Naive thymus-derived CD4-positive, alpha-beta T cell (primary cell): ENCODE results near the gene TCP11. TPM values are rescaled to one million over a fixed set of nuclear protein-coding genes. Genes with fewer than 3 reads are reported as not detected.

Experiments used
- ATAC-seq: fragments of 150-1000 bp; cut with Tn5 transposase; 2 replicates; pipeline ENCODE4 v1.10.0; 2021; ENCODE audit warnings: mild to moderate bottlenecking, moderate library complexity
- CTCF ChIA-PET: fragments of 350-600 bp; sonication (Branson Sonifier 250); formaldehyde crosslinking; loops from one replicate; lab custom pipeline; 2021; ENCODE audit warnings: antibody characterized with exemption; lab: Charles Lee
- POLR2A ChIA-PET: fragments of 350-600 bp; sonication (Branson Sonifier 250); formaldehyde crosslinking; loops from one replicate; lab custom pipeline; 2021; ENCODE audit warnings: antibody characterized with exemption, inconsistent platforms; lab: Charles Lee
- DNase-seq, 9 donors: peaks; one replicate each; pipeline versions ENCODE4 v3.0.0 to v3.0.0-alpha.2; 2020 to 2022; ENCODE audit warnings: mixed read lengths in 1 of 9
- H3K27ac ChIP-seq: one replicate; pipeline ENCODE4 v1.7.0; 2013; ENCODE audit warnings: mild to moderate bottlenecking, low read depth, low read length, moderate library complexity
- H3K27me3 ChIP-seq, 2 donors: one replicate each; pipeline ENCODE4 v1.7.0; 2013; ENCODE audit warnings: low read length in 2 of 2, mild to moderate bottlenecking in 2 of 2, moderate library complexity in 2 of 2; ENCODE audit not compliant: control insufficient read depth in 2 of 2, insufficient read depth in 2 of 2
- H3K36me3 ChIP-seq, 3 experiments: 1 replicate in 2 of 3; 2 replicates in 1 of 3; pipeline ENCODE4 v1.7.0; 2013; ENCODE audit warnings: low read length in 3 of 3, mild to moderate bottlenecking in 3 of 3, moderate library complexity in 1 of 3; ENCODE audit not compliant: insufficient read depth in 3 of 3, control insufficient read depth in 2 of 3
- H3K4me1 ChIP-seq, 2 donors: one replicate each; pipeline ENCODE4 v1.7.0; 2013; ENCODE audit warnings: low read length in 2 of 2, mild to moderate bottlenecking in 2 of 2, moderate library complexity in 1 of 2; ENCODE audit not compliant: control insufficient read depth in 2 of 2, insufficient read depth in 2 of 2
- H3K4me3 ChIP-seq: 2 replicates; pipeline ENCODE4 v1.7.0; 2013; ENCODE audit warnings: mild to moderate bottlenecking, low read length
- H3K9me3 ChIP-seq, 3 experiments: 1 replicate in 2 of 3; 2 replicates in 1 of 3; pipeline ENCODE4 v1.7.0; 2013; ENCODE audit warnings: low read length in 3 of 3; ENCODE audit not compliant: control insufficient read depth in 2 of 3
- H3K27ac Mint-ChIP-seq, 9 donors: one replicate each; pipeline ENCODE4 v1.8.0; 2020 to 2022; ENCODE audit warnings: mixed read lengths in 9 of 9, mild to moderate bottlenecking in 8 of 9, moderate library complexity in 5 of 9, inconsistent platforms in 2 of 9
- H3K27me3 Mint-ChIP-seq, 5 donors: one replicate each; pipeline ENCODE4 v1.8.0; 2021 to 2022; ENCODE audit warnings: mixed read lengths in 5 of 5, mild to moderate bottlenecking in 1 of 5
- H3K36me3 Mint-ChIP-seq, 5 donors: one replicate each; pipeline ENCODE4 v1.8.0; 2020 to 2022; ENCODE audit warnings: mixed read lengths in 5 of 5, mild to moderate bottlenecking in 3 of 5, inconsistent platforms in 1 of 5
- H3K4me1 Mint-ChIP-seq, 7 donors: one replicate each; pipeline ENCODE4 v1.8.0; 2020 to 2022; ENCODE audit warnings: mixed read lengths in 7 of 7, mild to moderate bottlenecking in 3 of 7, inconsistent platforms in 1 of 7
- H3K4me3 Mint-ChIP-seq, 10 donors: one replicate each; pipeline ENCODE4 v1.8.0; 2020 to 2022; ENCODE audit warnings: mild to moderate bottlenecking in 10 of 10, mixed read lengths in 10 of 10, moderate library complexity in 6 of 10, inconsistent platforms in 2 of 10
- H3K9me3 Mint-ChIP-seq, 11 donors: one replicate each; pipeline ENCODE4 v1.8.0; 2020 to 2022; ENCODE audit warnings: mixed read lengths in 11 of 11, mild to moderate bottlenecking in 4 of 11, inconsistent platforms in 1 of 11, moderate library complexity in 1 of 11
- intact Hi-C, 2 donors: fragments of 100-400 bp; cut with micrococcal nuclease; formaldehyde crosslinking; loops; one replicate each; pipeline ENCODE4 v1.15.1; 2023
- polyA plus RNA-seq, 2 donors: library from polyadenylated mRNA; unstranded; fragments of 300-500 nt; fragmentation: Illumina TruSeq; gene quantifications; one replicate each; pipeline ENCODE4 v1.2.3, GENCODE V29; 2021
- total RNA-seq, 6 experiments: library from RNA in 5 of 6; stranded (reverse) in 5 of 6; gene quantifications; 1 replicate in 5 of 6; 2 replicates in 1 of 6; pipeline ENCODE4 v1.2.3 and lab custom pipeline; 2021 to 2026

TCP11 gene
- total and polyA plus RNA-seq, 7 experiments from 2014 or later, result not detected

- intact Hi-C loops, result no loop called here
- ChIA-PET CTCF (interaction anchor here (1.1 kb wide), 1 partner anchor 10 kb away, joined by 4 read pairs; no protein-coding TSS in a partner anchor), POLR2A (no interaction called here)
- peaks cover 0 to 90% (median 0%) of the 10 kb centered on the region in 3 experiments for H3K36me3 ChIP-seq
- ATAC-seq (no peak), DNase-seq (no peak)
- H3K4me1 Mint-ChIP-seq, result peaks cover 0 to 4% (median 0%) of the 10 kb centered on the region in 7 donors
- H3K4me1 ChIP-seq, result no peaks in the 10 kb centered on the region
- no peak overlapping the region for H3K27ac ChIP-seq
- H3K9me3 Mint-ChIP-seq, result no peaks in the 10 kb centered on the region
- H3K4me3 ChIP-seq, result no peak overlapping the region
- H3K36me3 Mint-ChIP-seq, result peaks cover 0 to 49% (median 27%) of the 10 kb centered on the region in 5 donors
- no peak overlapping the region for H3K4me3 Mint-ChIP-seq
- H3K27me3 Mint-ChIP-seq, result no peaks in the 10 kb centered on the region
- no peaks in the 10 kb centered on the region for H3K9me3 ChIP-seq
- H3K27ac Mint-ChIP-seq, result no peak overlapping the region
- H3K27me3 ChIP-seq, result no peaks in the 10 kb centered on the region
These were observed 58.3 kb downstream of the TCP11 start for GRCh38 chr6:35082733-35083403.

GRCh38 chr6:35082046-35082732 lies 59.0 kb downstream of the TCP11 start:
- ATAC-seq (no peak), DNase-seq (no peak)
- H3K4me1 ChIP-seq, result no peaks in the 10 kb centered on the region
- H3K9me3 ChIP-seq, result no peaks in the 10 kb centered on the region
- Mint-ChIP-seq H3K27ac (no peak overlapping the region), H3K9me3 (no peaks in the 10 kb centered on the region), H3K36me3 (peaks cover 0 to 45% (median 22%) of the 10 kb centered on the region in 5 donors), H3K27me3 (no peaks in the 10 kb centered on the region), H3K4me1 (peaks cover 0 to 4% (median 0%) of the 10 kb centered on the region in 7 donors), H3K4me3 (no peak overlapping the region)
- no peak overlapping the region for H3K4me3 ChIP-seq
- peaks cover 0 to 88% (median 0%) of the 10 kb centered on the region in 3 experiments for H3K36me3 ChIP-seq
- intact Hi-C loops, result no loop called here
- CTCF ChIA-PET, result no interaction called here
- POLR2A ChIA-PET, result no interaction called here
- no peak overlapping the region for H3K27ac ChIP-seq
- no peaks in the 10 kb centered on the region for H3K27me3 ChIP-seq

DNA sequence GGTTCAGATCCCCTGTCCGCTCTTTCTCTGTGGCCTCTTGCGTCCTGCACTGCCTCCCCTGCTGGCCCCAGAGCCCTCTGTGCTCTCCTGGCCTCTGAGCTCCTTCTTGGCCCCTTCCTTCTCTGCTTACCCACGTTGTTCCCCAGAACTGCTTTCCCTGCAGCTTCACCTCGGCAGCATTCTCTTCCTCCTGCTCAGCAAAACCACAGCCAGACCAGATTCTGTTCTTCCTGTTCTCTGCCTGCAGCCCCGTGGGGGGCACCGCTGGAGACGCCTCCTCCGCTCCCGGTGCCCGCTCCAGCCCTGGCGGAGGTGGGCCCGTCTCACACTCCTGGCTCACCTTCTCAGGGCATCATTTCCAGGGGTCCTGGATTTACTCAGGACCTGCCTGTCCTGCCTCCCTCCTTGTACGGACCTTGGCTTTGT lies 59.7 kb downstream of the TCP11 start:
- H3K4me1 Mint-ChIP-seq, result peaks cover 0 to 4% (median 0%) of the 10 kb centered on the region in 7 donors
- peak; percentile 31 for ATAC-seq
- DNase-seq, result no peak

DNA sequence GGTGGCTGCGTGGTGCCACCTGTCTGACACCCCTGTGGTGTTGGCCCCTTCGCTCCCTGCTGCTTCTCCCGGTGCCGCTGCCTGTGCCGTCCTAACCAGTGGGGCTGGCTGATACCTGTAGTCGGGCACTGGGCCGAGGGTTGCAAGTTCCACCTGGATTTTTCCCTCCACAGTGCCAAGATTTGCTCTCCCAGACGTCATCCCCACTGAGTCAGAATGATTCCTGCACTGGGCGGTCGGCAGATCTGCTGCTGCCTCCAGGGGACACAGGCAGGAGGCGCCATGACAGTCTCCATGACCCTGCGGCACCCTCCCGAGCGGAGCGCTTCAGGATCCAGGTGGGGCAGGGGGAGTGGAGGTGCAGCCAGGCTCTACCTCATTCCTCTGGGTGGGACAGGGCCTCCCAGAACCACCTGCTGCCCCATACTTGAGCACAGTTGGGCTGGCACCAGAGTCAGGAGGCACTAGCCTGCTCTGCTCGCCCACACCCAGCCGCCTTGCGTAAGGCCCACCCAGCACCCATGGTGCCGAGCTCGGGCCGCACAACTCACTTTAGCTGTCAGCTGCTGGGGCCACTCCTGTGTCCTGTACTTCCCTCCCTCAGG lies 60.2 kb downstream of the TCP11 start:
- no peak for DNase-seq
- H3K36me3 ChIP-seq, result peaks cover 0 to 79% (median 0%) of the 10 kb centered on the region in 3 experiments
- H3K27ac Mint-ChIP-seq, result peak overlapping the region in 1 of 9 donors; percentile 54

More for the DNA sequence above, 59.7 kb downstream of the TCP11 start:
- Histone ChIP-seq H3K27me3 (no peaks in the 10 kb centered on the region), H3K27ac (no peak overlapping the region), H3K4me3 (no peak overlapping the region), H3K36me3 (peaks cover 0 to 84% (median 0%) of the 10 kb centered on the region in 3 experiments), H3K9me3 (no peaks in the 10 kb centered on the region), H3K4me1 (no peaks in the 10 kb centered on the region)
- Mint-ChIP-seq H3K9me3 (no peaks in the 10 kb centered on the region), H3K27me3 (no peaks in the 10 kb centered on the region), H3K36me3 (peaks cover 0 to 44% (median 15%) of the 10 kb centered on the region in 5 donors), H3K27ac (peak overlapping the region in 1 of 9 donors; percentile 54), H3K4me3 (no peak overlapping the region)
- POLR2A ChIA-PET, result no interaction called here
- CTCF ChIA-PET, result no interaction called here
- intact Hi-C loops, result no loop called here

GRCh38 chr6:35080016-35080680 lies 61.0 kb downstream of the TCP11 start:
- POLR2A ChIA-PET, result no interaction called here
- H3K4me1 Mint-ChIP-seq, result peaks cover 0 to 4% (median 0%) of the 10 kb centered on the region in 7 donors
- peaks cover 0 to 34% (median 11%) of the 10 kb centered on the region in 5 donors for H3K36me3 Mint-ChIP-seq
- intact Hi-C loops, result no loop called here
- Histone ChIP-seq H3K9me3 (no peaks in the 10 kb centered on the region), H3K36me3 (peaks cover 0 to 71% (median 0%) of the 10 kb centered on the region in 3 experiments), H3K4me3 (no peak overlapping the region), H3K27me3 (no peaks in the 10 kb centered on the region), H3K4me1 (no peaks in the 10 kb centered on the region), H3K27ac (no peak overlapping the region)
- no peaks in the 10 kb centered on the region for H3K9me3 Mint-ChIP-seq
- ATAC-seq (no peak), DNase-seq (no peak)
- CTCF ChIA-PET, result no interaction called here
- H3K27me3 Mint-ChIP-seq, result no peaks in the 10 kb centered on the region
- peak overlapping the region in 1 of 9 donors; percentile 13 for H3K27ac Mint-ChIP-seq
- H3K4me3 Mint-ChIP-seq, result no peak overlapping the region

More for the DNA sequence above, 60.2 kb downstream of the TCP11 start:
- Mint-ChIP-seq H3K4me3 (no peak overlapping the region), H3K4me1 (peaks cover 0 to 4% (median 0%) of the 10 kb centered on the region in 7 donors), H3K36me3 (peaks cover 0 to 38% (median 11%) of the 10 kb centered on the region in 5 donors), H3K9me3 (no peaks in the 10 kb centered on the region), H3K27me3 (no peaks in the 10 kb centered on the region)
- Histone ChIP-seq H3K27ac (no peak overlapping the region), H3K9me3 (no peaks in the 10 kb centered on the region), H3K4me1 (no peaks in the 10 kb centered on the region), H3K27me3 (no peaks in the 10 kb centered on the region), H3K4me3 (no peak overlapping the region)
- ChIA-PET POLR2A (no interaction called here), CTCF (no interaction called here)
- intact Hi-C loops, result no loop called here
- peak; percentile 5 for ATAC-seq

DNA sequence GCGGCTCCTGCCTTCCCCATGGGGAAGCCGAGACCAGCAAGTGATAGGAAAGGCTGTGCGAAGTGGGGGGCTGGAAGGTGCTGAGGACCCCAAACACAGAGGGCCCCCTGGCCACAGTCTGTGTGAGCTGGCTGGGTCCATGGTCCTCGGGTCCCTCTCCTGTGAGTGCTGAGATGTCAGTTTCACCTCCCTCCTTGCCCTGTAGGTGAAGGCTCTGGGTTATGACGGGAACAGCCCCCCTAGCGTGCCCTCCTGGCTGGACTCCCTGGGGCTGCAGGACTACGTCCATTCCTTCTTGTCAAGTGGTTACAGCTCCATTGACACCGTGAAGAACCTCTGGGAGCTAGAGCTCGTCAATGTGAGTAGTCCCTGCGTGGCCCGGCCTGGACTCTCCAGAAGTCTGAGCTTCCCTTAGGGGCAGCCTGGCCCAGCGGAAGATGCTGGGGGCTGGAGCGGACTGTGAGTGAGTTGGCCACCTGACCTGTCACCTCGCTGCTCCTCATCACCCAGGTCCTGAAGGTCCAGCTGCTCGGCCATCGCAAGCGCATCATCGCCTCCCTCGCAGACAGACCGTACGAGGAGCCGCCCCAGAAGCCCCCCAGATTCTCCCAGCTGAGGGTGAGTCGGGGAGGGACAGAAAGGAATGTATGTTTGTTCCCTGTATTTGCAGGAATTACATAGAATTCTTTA lies 61.7 kb downstream of the TCP11 start:
- H3K4me1 ChIP-seq, result no peaks in the 10 kb centered on the region
- H3K9me3 Mint-ChIP-seq, result no peaks in the 10 kb centered on the region
- ChIA-PET CTCF (no interaction called here), POLR2A (no interaction called here)
- H3K27me3 ChIP-seq, result no peaks in the 10 kb centered on the region
- ATAC-seq (no peak), DNase-seq (no peak)
- H3K4me3 ChIP-seq, result no peak overlapping the region
- H3K36me3 Mint-ChIP-seq, result peaks cover 0 to 36% (median 11%) of the 10 kb centered on the region in 5 donors
- H3K9me3 ChIP-seq, result no peaks in the 10 kb centered on the region
- H3K4me3 Mint-ChIP-seq, result no peak overlapping the region
- no peaks in the 10 kb centered on the region for H3K27me3 Mint-ChIP-seq
- H3K36me3 ChIP-seq, result peaks cover 0 to 70% (median 0%) of the 10 kb centered on the region in 3 experiments
- no peak overlapping the region for H3K27ac ChIP-seq
- intact Hi-C loops, result no loop called here
- H3K27ac Mint-ChIP-seq, result peak overlapping the region in 1 of 9 donors; percentile 13
- H3K4me1 Mint-ChIP-seq, result peaks cover 0 to 4% (median 0%) of the 10 kb centered on the region in 7 donors
